Mammary epithelial cell (primary cell): ENCODE data around the gene DAAM2.

ENCODE experiments used
- CTCF ChIP-seq, 2 donors: IDR thresholded peaks in 1 of 2; conservative IDR thresholded peaks in 1 of 2; 2 replicates each; pipeline ENCODE4 v1.5.1; 2011 to 2012; ENCODE audit warnings: inconsistent platforms in 2 of 2, low read length in 2 of 2, mild to moderate bottlenecking in 2 of 2, control low read depth in 1 of 2, low read depth in 1 of 2; ENCODE audit not compliant: insufficient read depth in 1 of 2; ENCODE audit errors: extremely low read depth in 1 of 2
- EZH2 ChIP-seq: IDR thresholded peaks from 2 replicates; pipeline ENCODE4 v1.6.1; 2012; ENCODE audit warnings: low read length, inconsistent platforms, borderline replicate concordance

- no peak for TF ChIP-seq CTCF (conservative IDR thresholded peaks at IDR 0.05 in 1 of 2, IDR thresholded peaks at IDR 0.05 in 1 of 2; ENCODE audit: extremely low read depth in 1 of 2, insufficient read depth in 1 of 2, low read depth in 1 of 2, low read length in 2 of 2)
- no peak for TF ChIP-seq EZH2
Observed at GRCh38 chr6:39770446-39770845, 21.7 kb upstream of the DAAM2 start.
